B cell (primary cell): Measurements from ENCODE around the gene SPTBN2. TPM values are rescaled to one million over a fixed set of nuclear protein-coding genes. Genes with fewer than 3 reads are reported as not detected.

Experiments used
- ATAC-seq: fragments of 200-7000 bp; cut with Tn5 transposase; one replicate; pipeline ENCODE4 v1.10.0; 2021; ENCODE audit warnings: low read depth, mild to moderate bottlenecking, moderate number of reproducible peaks, moderate library complexity
- CTCF ChIA-PET: fragments of 350-600 bp; sonication (Branson Sonifier 250); formaldehyde crosslinking; loops from one replicate; lab custom pipeline; 2021; ENCODE audit warnings: antibody characterized with exemption, inconsistent platforms; lab: Charles Lee
- POLR2A ChIA-PET: fragments of 350-600 bp; sonication (Branson Sonifier 250); formaldehyde crosslinking; loops from one replicate; lab custom pipeline; 2021; ENCODE audit warnings: antibody characterized with exemption; lab: Charles Lee
- DNase-seq: peaks from one replicate; pipeline ENCODE4 v3.0.0; 2013
- H2AFZ ChIP-seq: 2 replicates; pipeline ENCODE4 v1.6.1; 2012; ENCODE audit warnings: mild to moderate bottlenecking, low read depth, low read length; ENCODE audit not compliant: insufficient read depth, poor library complexity, severe bottlenecking
- H3K27ac ChIP-seq, 2 donors: 1 replicate in 1 of 2; 2 replicates in 1 of 2; pipeline ENCODE4 v1.5.1; 2012 to 2013; ENCODE audit warnings: low read length in 2 of 2, mild to moderate bottlenecking in 2 of 2, moderate library complexity in 1 of 2
- H3K27me3 ChIP-seq, 4 experiments: fragments of 200-600 bp in 1 of 4; sonication (generic) in 1 of 4; replicated peaks in 1 of 4; 1 replicate in 2 of 4; 2 replicates in 2 of 4; pipeline versions ENCODE4 v1.6.1 to v1.7.0; 2013 to 2016; ENCODE audit warnings: low read length in 3 of 4, mild to moderate bottlenecking in 2 of 4, mixed read lengths in 1 of 4, moderate library complexity in 1 of 4; ENCODE audit not compliant: insufficient read depth in 4 of 4, control insufficient read depth in 3 of 4; ENCODE audit errors: control extremely low read depth in 1 of 4
- H3K36me3 ChIP-seq, 2 experiments: replicated peaks in 1 of 2; 1 replicate in 1 of 2; 2 replicates in 1 of 2; pipeline versions ENCODE4 v1.6.1 to v1.7.1; 2013; ENCODE audit warnings: low read length in 1 of 2; ENCODE audit not compliant: insufficient read depth in 2 of 2, control insufficient read depth in 1 of 2; ENCODE audit errors: control extremely low read depth in 1 of 2, extremely low read depth in 1 of 2
- H3K4me1 ChIP-seq, 2 donors: fragments of 200-600 bp in 1 of 2; sonication (generic) in 1 of 2; 1 replicate in 1 of 2; 2 replicates in 1 of 2; pipeline versions ENCODE4 v1.5.1 to v1.6.1; 2013 to 2017; ENCODE audit warnings: low read length in 2 of 2; ENCODE audit not compliant: control insufficient read depth in 2 of 2, insufficient read depth in 2 of 2
- H3K4me2 ChIP-seq: replicated peaks from 2 replicates; pipeline ENCODE3; 2012; ENCODE audit warnings: mild to moderate bottlenecking, low read depth, low read length; ENCODE audit not compliant: poor library complexity, severe bottlenecking
- H3K4me3 ChIP-seq, 5 experiments: fragments of 200-600 bp in 1 of 5; sonication (generic) in 1 of 5; 1 replicate in 3 of 5; 2 replicates in 2 of 5; pipeline versions ENCODE4 v1.5.1 to v1.7.0; 2011 to 2016; ENCODE audit warnings: low read length in 4 of 5, mild to moderate bottlenecking in 4 of 5, low read depth in 2 of 5, control low read depth in 1 of 5, moderate library complexity in 1 of 5; ENCODE audit not compliant: insufficient read depth in 1 of 5; ENCODE audit errors: control extremely low read depth in 1 of 5, extremely low read depth in 1 of 5
- H3K79me2 ChIP-seq: fragments of 200-600 bp; sonication (generic); one replicate; pipeline ENCODE4 v1.6.0; 2016; ENCODE audit warnings: low read length; ENCODE audit not compliant: control insufficient read depth, insufficient read depth
- H3K9ac ChIP-seq: fragments of 200-600 bp; sonication (generic); 2 replicates; pipeline ENCODE4 v1.6.1; 2017; ENCODE audit warnings: mild to moderate bottlenecking, low read length, moderate library complexity
- H3K9me3 ChIP-seq, 3 donors: one replicate each; pipeline versions ENCODE4 v1.6.1 to v1.7.1; 2013; ENCODE audit warnings: low read length in 2 of 3; ENCODE audit not compliant: control insufficient read depth in 2 of 3, insufficient read depth in 1 of 3; ENCODE audit errors: control extremely low read depth in 1 of 3
- H4K20me1 ChIP-seq: 2 replicates; pipeline ENCODE4 v1.6.0; 2012; ENCODE audit warnings: mild to moderate bottlenecking, low read length; ENCODE audit not compliant: insufficient read depth, control insufficient read depth, poor library complexity, severe bottlenecking
- H3K27ac Mint-ChIP-seq: one replicate; pipeline ENCODE4 v1.8.0; 2021; ENCODE audit warnings: mixed read lengths
- H3K27me3 Mint-ChIP-seq: one replicate; pipeline ENCODE4 v1.8.0; 2021; ENCODE audit warnings: mixed read lengths
- H3K4me1 Mint-ChIP-seq: one replicate; pipeline ENCODE4 v1.8.0; 2021; ENCODE audit warnings: mixed read lengths
- H3K4me3 Mint-ChIP-seq: one replicate; pipeline ENCODE4 v1.8.0; 2021; ENCODE audit warnings: mixed read lengths
- H3K9me3 Mint-ChIP-seq: one replicate; pipeline ENCODE4 v1.8.0; 2022; ENCODE audit warnings: mixed read lengths; ENCODE audit not compliant: insufficient read depth
- EZH2 ChIP-seq: IDR thresholded peaks from 2 replicates; pipeline ENCODE4 v1.6.1; 2012; ENCODE audit warnings: borderline replicate concordance, low read depth, mild to moderate bottlenecking, moderate library complexity, low read length; ENCODE audit not compliant: insufficient read depth, poor library complexity, severe bottlenecking
- WGBS: methylation state at CpG from one replicate; pipeline ENCODE4 v1.1.5; 2013; ENCODE audit warnings: missing lambda C conversion rate; ENCODE audit not compliant: insufficient coverage; 5-methylcytosine and 5-hydroxymethylcytosine counted together
- intact Hi-C: fragments of 100-400 bp; cut with micrococcal nuclease; formaldehyde crosslinking; loops from one replicate; pipeline ENCODE4 v1.10.0; 2022
- polyA plus RNA-seq: library from polyadenylated mRNA; depleted of rRNA; stranded (reverse); fragments of >200 nt; gene quantifications from 2 replicates; pipeline ENCODE4 v1.2.3, GENCODE V29; 2012
- total RNA-seq, 2 donors: library from RNA; stranded (reverse); fragments of 120-200 nt in 1 of 2; gene quantifications; 1 replicate in 1 of 2; 2 replicates in 1 of 2; pipeline versions ENCODE4 v1.2.3 to v1.2.4, GENCODE V29; 2013 to 2022
- TF ChIP-seq, protein P1 (sequence below): fragments of 200-600 bp; IDR thresholded peaks from one replicate; pipeline ENCODE4 v1.8.0; 2022; ENCODE audit warnings: antibody characterized with exemption, mild to moderate bottlenecking

The SPTBN2 gene
- total and polyA plus RNA-seq, 2 donors (not counting 1 experiment from before 2014, with no cell fraction given), result 0.67 to 1.2 TPM

- H3K79me2 ChIP-seq, result peaks cover 93% of the 10 kb centered on the region
- Mint-ChIP-seq H3K4me1 (peaks cover 36% of the 10 kb centered on the region), H3K27ac (no peak overlapping the region), H3K9me3 (no peaks in the 10 kb centered on the region), H3K27me3 (no peaks in the 10 kb centered on the region), H3K4me3 (no peak overlapping the region)
- ATAC-seq (no peak), DNase-seq (no peak)
- H3K4me1 ChIP-seq, result peaks cover 11 to 12% of the 10 kb centered on the region in 2 donors
- intact Hi-C loops, result no loop called here
- no peak overlapping the region for H2AFZ ChIP-seq
- no peak overlapping the region for H3K4me3 ChIP-seq
- no peaks in the 10 kb centered on the region for H3K9me3 ChIP-seq
- H4K20me1 ChIP-seq, result peaks cover 51% of the 10 kb centered on the region
- peaks cover 6 to 54% of the 10 kb centered on the region in 2 experiments for H3K36me3 ChIP-seq
- no peak overlapping the region for H3K9ac ChIP-seq
- no peak overlapping the region for H3K4me2 ChIP-seq
- TF ChIP-seq, protein P1, sequence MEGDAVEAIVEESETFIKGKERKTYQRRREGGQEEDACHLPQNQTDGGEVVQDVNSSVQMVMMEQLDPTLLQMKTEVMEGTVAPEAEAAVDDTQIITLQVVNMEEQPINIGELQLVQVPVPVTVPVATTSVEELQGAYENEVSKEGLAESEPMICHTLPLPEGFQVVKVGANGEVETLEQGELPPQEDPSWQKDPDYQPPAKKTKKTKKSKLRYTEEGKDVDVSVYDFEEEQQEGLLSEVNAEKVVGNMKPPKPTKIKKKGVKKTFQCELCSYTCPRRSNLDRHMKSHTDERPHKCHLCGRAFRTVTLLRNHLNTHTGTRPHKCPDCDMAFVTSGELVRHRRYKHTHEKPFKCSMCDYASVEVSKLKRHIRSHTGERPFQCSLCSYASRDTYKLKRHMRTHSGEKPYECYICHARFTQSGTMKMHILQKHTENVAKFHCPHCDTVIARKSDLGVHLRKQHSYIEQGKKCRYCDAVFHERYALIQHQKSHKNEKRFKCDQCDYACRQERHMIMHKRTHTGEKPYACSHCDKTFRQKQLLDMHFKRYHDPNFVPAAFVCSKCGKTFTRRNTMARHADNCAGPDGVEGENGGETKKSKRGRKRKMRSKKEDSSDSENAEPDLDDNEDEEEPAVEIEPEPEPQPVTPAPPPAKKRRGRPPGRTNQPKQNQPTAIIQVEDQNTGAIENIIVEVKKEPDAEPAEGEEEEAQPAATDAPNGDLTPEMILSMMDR, result no peak
- TF ChIP-seq EZH2, result no peak
- ChIA-PET CTCF (interaction anchor here (1.0 to 1.3 kb wide), 2 partner anchors 27 to 87 kb away, joined by 3 to 4 read pairs; partner anchors contain the start of gene RBM4), POLR2A (interaction anchor here (1.5 kb wide), 1 partner anchor 12 kb away, joined by 5 read pairs; the partner anchor contains the start of gene RBM4B)
- 95% methylated on average over 7 of the region's 11 CpGs for WGBS
- H3K27ac ChIP-seq, result no peak overlapping the region
- H3K27me3 ChIP-seq, result no peaks in the 10 kb centered on the region
Measured at GRCh38 chr11:66665369-66665768, 63.6 kb downstream of the SPTBN2 start.

DNA sequence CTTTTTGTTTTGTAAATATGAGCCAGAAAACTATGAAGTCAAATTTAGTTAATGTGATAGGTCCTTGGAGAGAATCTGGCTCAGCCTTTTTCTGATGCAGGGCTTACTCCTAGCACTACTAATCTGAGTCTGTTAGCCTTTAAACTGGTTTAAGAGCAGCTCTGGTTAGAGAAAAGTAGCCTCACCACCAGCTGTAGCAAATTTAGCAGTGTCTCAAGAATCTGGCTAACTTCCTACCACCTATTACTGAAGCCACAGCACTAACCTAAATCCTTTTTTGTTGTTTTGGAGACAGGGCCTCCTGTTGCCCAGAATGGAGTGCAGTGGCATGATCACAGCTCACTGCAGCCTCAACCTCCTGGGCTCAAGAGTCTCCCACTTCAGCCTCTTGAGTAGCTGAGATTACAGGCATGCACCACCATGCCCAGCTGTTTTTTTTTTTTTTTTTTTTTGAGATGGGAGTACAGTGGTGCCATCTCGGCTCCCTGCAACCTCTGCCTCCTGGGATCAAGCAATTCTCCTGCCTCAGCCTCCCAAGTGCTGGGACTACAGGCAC, 65.2 kb downstream of the SPTBN2 start:
- intact Hi-C loops, result loop anchor here (5.0 kb wide), 1 partner anchor 72 kb away; the partner anchor contains the start of genes CCDC87 and CCS
- POLR2A ChIA-PET, result interaction anchor here (0.6 kb wide), 1 partner anchor 13 kb away, joined by 3 read pairs; no protein-coding TSS in a partner anchor

More for the DNA sequence above, 65.2 kb downstream of the SPTBN2 start:
- TF ChIP-seq EZH2, result no peak
- TF ChIP-seq, protein P1, result no peak
- Mint-ChIP-seq H3K27ac (no peak overlapping the region), H3K27me3 (no peaks in the 10 kb centered on the region), H3K4me3 (no peak overlapping the region), H3K4me1 (peaks cover 37% of the 10 kb centered on the region), H3K9me3 (no peaks in the 10 kb centered on the region)
- Histone ChIP-seq H3K79me2 (peaks cover 92% of the 10 kb centered on the region), H3K4me2 (no peak overlapping the region), H3K9me3 (no peaks in the 10 kb centered on the region), H2AFZ (no peak overlapping the region), H3K9ac (no peak overlapping the region), H3K4me3 (no peak overlapping the region), H3K27ac (no peak overlapping the region), H3K4me1 (peaks cover 26 to 27% of the 10 kb centered on the region in 2 donors), H3K27me3 (no peaks in the 10 kb centered on the region), H4K20me1 (peaks cover 50% of the 10 kb centered on the region), H3K36me3 (peaks cover 10 to 50% of the 10 kb centered on the region in 2 experiments)
- CTCF ChIA-PET, result no interaction called here
- no peak for DNase-seq
- 100% methylated on average over 1 of the region's 1 CpG for WGBS
- ATAC-seq, result no peak
